ENCODE measurements around the gene NELFA.

GRCh38 chr4:2043396-2044118 is 34.8 kb upstream of the NELFA start:
- TF ChIP-seq POLR2AphosphoS5 (IDR thresholded peaks at IDR 0.05; ENCODE audit: borderline replicate concordance, low read depth, low read length), result no peak
- TF ChIP-seq FOXP2 (optimal IDR thresholded peaks at IDR 0.05; ENCODE audit: control extremely low read depth, extremely low read length, insufficient read depth), result no peak

Measured in SK-N-MC (cell line).